Fibroblast of lung (primary cell): ENCODE measurements around the gene MAN1A2.

Source experiments
- EZH2 ChIP-seq: IDR thresholded peaks from 2 replicates; pipeline ENCODE4 v1.5.1; 2012; ENCODE audit warnings: low read length, control low read depth, mild to moderate bottlenecking; ENCODE audit errors: missing control alignments
- TF ChIP-seq, protein P1 (sequence below), 2 donors: IDR thresholded peaks in 1 of 2; conservative IDR thresholded peaks in 1 of 2; 1 replicate in 1 of 2; 2 replicates in 1 of 2; pipeline ENCODE4 v1.5.1; 2011 to 2012; ENCODE audit warnings: low read length in 2 of 2, control low read depth in 1 of 2, inconsistent platforms in 1 of 2, low read depth in 1 of 2, mild to moderate bottlenecking in 1 of 2

GRCh38 chr1:117412472-117412871 lies 45.2 kb downstream of the MAN1A2 start:
- TF ChIP-seq, protein P1, sequence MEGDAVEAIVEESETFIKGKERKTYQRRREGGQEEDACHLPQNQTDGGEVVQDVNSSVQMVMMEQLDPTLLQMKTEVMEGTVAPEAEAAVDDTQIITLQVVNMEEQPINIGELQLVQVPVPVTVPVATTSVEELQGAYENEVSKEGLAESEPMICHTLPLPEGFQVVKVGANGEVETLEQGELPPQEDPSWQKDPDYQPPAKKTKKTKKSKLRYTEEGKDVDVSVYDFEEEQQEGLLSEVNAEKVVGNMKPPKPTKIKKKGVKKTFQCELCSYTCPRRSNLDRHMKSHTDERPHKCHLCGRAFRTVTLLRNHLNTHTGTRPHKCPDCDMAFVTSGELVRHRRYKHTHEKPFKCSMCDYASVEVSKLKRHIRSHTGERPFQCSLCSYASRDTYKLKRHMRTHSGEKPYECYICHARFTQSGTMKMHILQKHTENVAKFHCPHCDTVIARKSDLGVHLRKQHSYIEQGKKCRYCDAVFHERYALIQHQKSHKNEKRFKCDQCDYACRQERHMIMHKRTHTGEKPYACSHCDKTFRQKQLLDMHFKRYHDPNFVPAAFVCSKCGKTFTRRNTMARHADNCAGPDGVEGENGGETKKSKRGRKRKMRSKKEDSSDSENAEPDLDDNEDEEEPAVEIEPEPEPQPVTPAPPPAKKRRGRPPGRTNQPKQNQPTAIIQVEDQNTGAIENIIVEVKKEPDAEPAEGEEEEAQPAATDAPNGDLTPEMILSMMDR (conservative IDR thresholded peaks at IDR 0.05 in 1 of 2, IDR thresholded peaks at IDR 0.05 in 1 of 2; ENCODE audit: low read depth in 1 of 2, low read length in 2 of 2), result no peak
- no peak for TF ChIP-seq EZH2
